Right lobe of liver (tissue), 6 donors: ENCODE results near the gene STXBP2. TPM values are rescaled to one million over a fixed set of nuclear protein-coding genes. Genes with fewer than 3 reads are reported as not detected.
A peak's percentile ranks its signal among the peaks of the same experiment; 100 is the strongest.

ENCODE experiments used
- ATAC-seq, 4 donors: fragments of 200-7000 bp; cut with Tn5 transposase; one replicate each; pipeline ENCODE4 v1.9.1; 2020; ENCODE audit warnings: mild to moderate bottlenecking in 4 of 4, moderate library complexity in 4 of 4
- DNase-seq, 3 donors: peaks; one replicate each; pipeline ENCODE4 v3.0.0-alpha.2; 2020
- H3K27ac ChIP-seq, 3 donors: fragments of 200-600 bp; one replicate each; pipeline ENCODE4 v1.8.0; 2022
- H3K27me3 ChIP-seq, 2 donors: fragments of 200-600 bp; one replicate each; pipeline ENCODE4 v1.8.0; 2022
- H3K36me3 ChIP-seq, 4 donors: fragments of 200-600 bp; sonication (generic) in 1 of 4; one replicate each; pipeline versions ENCODE4 v1.5.1 to v1.8.0; 2017 to 2022; ENCODE audit warnings: control low read depth in 1 of 4
- H3K4me1 ChIP-seq, 4 donors: fragments of 200-600 bp; sonication (generic) in 1 of 4; one replicate each; pipeline versions ENCODE4 v1.5.1 to v1.8.0; 2017 to 2022; ENCODE audit warnings: control low read depth in 1 of 4
- H3K4me3 ChIP-seq, 3 donors: fragments of 200-600 bp; one replicate each; pipeline ENCODE4 v1.8.0; 2022
- H3K9me3 ChIP-seq, 4 donors: fragments of 200-600 bp; sonication (generic) in 1 of 4; one replicate each; pipeline versions ENCODE4 v1.5.1 to v1.8.0; 2017 to 2022; ENCODE audit warnings: control low read depth in 1 of 4
- CTCF ChIP-seq, 4 donors: fragments of 200-600 bp in 3 of 4; fragments of 450-650 bp in 1 of 4; IDR thresholded peaks; one replicate each; pipeline versions ENCODE4 v1.5.1 to v1.8.0; 2016 to 2022; ENCODE audit warnings: antibody characterized with exemption in 4 of 4, mild to moderate bottlenecking in 2 of 4
- POLR2A ChIP-seq: fragments of 450-650 bp; IDR thresholded peaks from one replicate; pipeline ENCODE4 v1.6.1; 2017; ENCODE audit warnings: antibody characterized with exemption, mild to moderate bottlenecking
- WGBS: methylation state at CpG from one replicate; pipeline ENCODE4 v1.1.6; 2018; ENCODE audit warnings: low coverage, low lambda C conversion rate; ENCODE audit not compliant: insufficient coverage; ENCODE audit errors: missing lambda C conversion rate; 5-methylcytosine and 5-hydroxymethylcytosine counted together
- intact Hi-C, 2 donors: fragments of 100-400 bp; cut with DNase I; formaldehyde crosslinking; loops; one replicate each; pipeline versions ENCODE4 v1.11.2 to v1.14.1; 2022
- total RNA-seq, 6 experiments: library from RNA; depleted of rRNA in 2 of 6; stranded (reverse); fragments of >200 nt in 2 of 6; fragmentation: NEBNext Ultra II Directional in 3 of 6; extraction: Animal tissue kit (Norgen Biotek cat#: 25700) in 3 of 6; gene quantifications; one replicate each; pipeline versions ENCODE4 v1.1.0 to v1.2.4, GENCODE V29; 2016 to 2023
- donor health status: DM: no; HTN: yes; CAD: no.
- donor health status: DM: no; HTN: no; CAD: no.
- donor health status: DM: no; HTN: no; CAD: no.
- donor health status: DM: no; HTN: yes; CAD: no.
- donor health status: DM: no; HTN: yes; CAD: no.

STXBP2 gene
- total RNA-seq, 6 experiments from 2014 or later = 27.5 to 45.7 (median 39.1) TPM

- no peak overlapping the region for H3K27ac ChIP-seq
Observed at GRCh38 chr19:7682175-7682855, 45.4 kb downstream of the STXBP2 start.

GRCh38 chr19:7685546-7686445 lies 48.9 kb downstream of the STXBP2 start:
- H3K4me1 ChIP-seq = peaks cover 0 to 3% (median 0%) of the 10 kb centered on the region in 4 donors
- ATAC-seq (no peak), DNase-seq (no peak)
- no peaks in the 10 kb centered on the region for H3K27me3 ChIP-seq
- intact Hi-C loops = loop anchor here (10.0 kb wide), 1 partner anchor 109 kb away; no protein-coding TSS in a partner anchor
- H3K27ac ChIP-seq = no peak overlapping the region
- H3K36me3 ChIP-seq = peaks cover 0 to 7% (median 0%) of the 10 kb centered on the region in 4 donors
- TF ChIP-seq POLR2A (no peak), CTCF (IDR thresholded peaks at IDR 0.05) (no peak)
- WGBS = 47% methylated on average over 13 of the region's 19 CpGs
- H3K4me3 ChIP-seq = no peak overlapping the region
- H3K9me3 ChIP-seq = no peaks in the 10 kb centered on the region

More at GRCh38 chr19:7682175-7682855, 45.4 kb downstream of the STXBP2 start:
- Histone ChIP-seq H3K4me3 (peak overlapping the region in 2 of 3 donors; percentile 72 to 89), H3K4me1 (peaks cover 0 to 10% (median 4%) of the 10 kb centered on the region in 4 donors), H3K9me3 (no peaks in the 10 kb centered on the region), H3K27me3 (no peaks in the 10 kb centered on the region), H3K36me3 (peaks cover 0 to 7% (median 0%) of the 10 kb centered on the region in 4 donors)
- WGBS = 91% methylated on average over 29 of the region's 74 CpGs
- ATAC-seq (no peak), DNase-seq (no peak)
- intact Hi-C loops = loop anchor here (10.0 kb wide), 1 partner anchor 112 kb away; no protein-coding TSS in a partner anchor
- TF ChIP-seq POLR2A = no peak
- TF ChIP-seq CTCF (IDR thresholded peaks at IDR 0.05) = no peak

- DNase-seq = no peak
- no CpG with 5 or more reads among the region's 12 CpGs for WGBS
- TF ChIP-seq CTCF (IDR thresholded peaks at IDR 0.05) (no peak), POLR2A (no peak)
- Histone ChIP-seq H3K27me3 (no peaks in the 10 kb centered on the region), H3K9me3 (no peaks in the 10 kb centered on the region), H3K36me3 (peaks cover 0 to 7% (median 0%) of the 10 kb centered on the region in 4 donors), H3K4me3 (no peak overlapping the region), H3K27ac (no peak overlapping the region), H3K4me1 (no peaks in the 10 kb centered on the region)
- intact Hi-C loops = loop anchor here (10.0 kb wide), 1 partner anchor 108 kb away; no protein-coding TSS in a partner anchor
- ATAC-seq = no peak
Observed at GRCh38 chr19:7687177-7687576, 50.3 kb downstream of the STXBP2 start.

GRCh38 chr19:7689165-7689564 lies 52.3 kb downstream of the STXBP2 start:
- H3K27me3 ChIP-seq = no peaks in the 10 kb centered on the region

More at GRCh38 chr19:7689165-7689564, 52.3 kb downstream of the STXBP2 start:
- no peak overlapping the region for H3K4me3 ChIP-seq
- intact Hi-C loops = loop anchor here (10.0 kb wide), 1 partner anchor 106 kb away; no protein-coding TSS in a partner anchor
- TF ChIP-seq POLR2A (no peak), CTCF (IDR thresholded peaks at IDR 0.05) (no peak)
- H3K9me3 ChIP-seq = no peaks in the 10 kb centered on the region
- DNase-seq (no peak), ATAC-seq (peak in 1 of 4 donors; percentile 12)
- H3K36me3 ChIP-seq = no peaks in the 10 kb centered on the region
- WGBS = 42% methylated on average over 2 of the region's 23 CpGs
- no peaks in the 10 kb centered on the region for H3K4me1 ChIP-seq
- no peak overlapping the region for H3K27ac ChIP-seq
